IPS DF 19.7 (cell line): ENCODE data around the gene SPHK2.
"Not testable (repeated sequence)": the region's sequence is repeated elsewhere in the genome, so short reads cannot be mapped to it uniquely, and the experiment has no call there.

Source experiments
- DNase-seq: peaks from one replicate; pipeline ENCODE4 v3.0.0-alpha.2; 2013; ENCODE audit warnings: low read depth, low spot score

Gene SPHK2

DNA sequence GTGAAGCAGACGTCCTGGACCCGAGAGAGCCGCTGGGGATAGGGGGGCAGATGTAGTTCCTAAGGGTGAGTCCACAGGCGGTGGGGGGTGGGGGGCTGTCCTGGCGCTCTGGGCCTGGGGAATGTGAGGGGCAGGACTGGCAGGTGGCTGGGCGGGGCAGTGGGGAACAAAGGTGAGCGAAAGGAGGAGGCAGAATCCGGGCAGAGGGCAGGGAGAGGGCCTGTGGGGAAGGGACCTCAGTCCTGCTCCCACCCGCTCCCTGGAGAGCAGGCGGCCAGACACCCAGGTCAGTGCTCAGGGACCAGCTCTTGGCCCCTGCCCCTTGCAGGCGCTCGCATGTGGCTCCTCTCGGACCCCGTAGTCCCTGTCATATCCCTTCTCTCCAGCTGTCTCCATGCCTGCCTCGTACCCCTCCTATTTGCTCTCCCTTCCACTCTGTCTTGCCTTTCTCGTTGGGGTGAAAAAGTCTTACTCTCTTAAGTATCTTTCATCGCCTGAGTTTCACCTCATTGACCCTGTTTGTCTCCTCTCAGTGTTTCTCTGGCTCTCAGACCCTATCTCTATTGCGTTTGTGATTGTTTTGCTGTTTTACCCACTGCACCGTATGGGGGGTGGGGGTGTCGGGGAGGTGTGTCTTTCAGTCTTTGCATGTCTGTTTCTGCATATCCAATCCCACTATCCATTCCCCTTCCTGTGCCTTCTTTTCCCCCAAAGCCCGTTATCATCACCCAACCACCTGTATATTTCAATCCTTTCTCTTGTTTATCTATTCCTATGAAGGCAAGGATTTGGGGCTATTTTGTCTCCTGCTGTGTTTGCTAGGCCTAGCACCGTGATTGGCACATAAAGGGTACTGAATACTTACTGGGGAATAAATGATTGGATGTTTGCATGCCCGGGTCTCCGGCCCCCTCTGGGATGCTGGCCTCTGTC, 5.8 kb downstream of the SPHK2 start:
- no peak for DNase-seq

DNA sequence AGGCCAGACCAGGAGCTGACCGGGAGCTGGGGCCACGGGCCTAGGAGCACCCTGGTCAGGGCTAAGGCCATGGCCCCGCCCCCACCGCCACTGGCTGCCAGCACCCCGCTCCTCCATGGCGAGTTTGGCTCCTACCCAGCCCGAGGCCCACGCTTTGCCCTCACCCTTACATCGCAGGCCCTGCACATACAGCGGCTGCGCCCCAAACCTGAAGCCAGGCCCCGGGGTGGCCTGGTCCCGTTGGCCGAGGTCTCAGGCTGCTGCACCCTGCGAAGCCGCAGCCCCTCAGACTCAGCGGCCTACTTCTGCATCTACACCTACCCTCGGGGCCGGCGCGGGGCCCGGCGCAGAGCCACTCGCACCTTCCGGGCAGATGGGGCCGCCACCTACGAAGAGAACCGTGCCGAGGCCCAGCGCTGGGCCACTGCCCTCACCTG, 6.6 kb downstream of the SPHK2 start:
- DNase-seq = no peak

DNA sequence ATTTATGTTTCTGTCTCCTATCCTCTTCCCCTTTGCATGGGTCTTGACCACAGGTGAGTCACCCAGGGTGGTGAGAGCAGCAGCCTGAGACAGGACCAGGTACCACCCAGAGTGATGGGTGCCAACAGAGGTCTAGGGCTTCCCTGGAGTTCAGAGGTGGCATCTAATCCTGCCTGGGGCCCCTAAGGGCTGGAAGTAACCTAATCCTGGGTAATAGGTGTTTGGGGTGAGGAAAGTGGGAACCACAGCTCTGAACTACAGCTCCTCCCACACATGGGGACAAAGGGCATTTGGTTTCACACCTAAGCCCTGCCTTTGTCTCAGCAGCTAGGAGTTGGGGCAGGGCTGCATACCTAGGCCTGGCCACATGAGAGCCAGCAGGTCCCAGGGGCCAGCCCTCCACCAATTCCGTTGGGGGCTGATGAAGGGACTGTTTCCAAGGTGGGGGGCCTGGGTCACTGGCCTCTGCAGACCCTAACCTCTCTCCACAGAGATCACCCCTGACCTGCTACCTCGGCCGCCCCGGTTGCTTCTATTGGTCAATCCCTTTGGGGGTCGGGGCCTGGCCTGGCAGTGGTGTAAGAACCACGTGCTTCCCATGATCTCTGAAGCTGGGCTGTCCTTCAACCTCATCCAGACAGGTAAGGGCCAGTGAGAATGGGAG, 8.0 kb downstream of the SPHK2 start:
- DNase-seq = no peak

DNA sequence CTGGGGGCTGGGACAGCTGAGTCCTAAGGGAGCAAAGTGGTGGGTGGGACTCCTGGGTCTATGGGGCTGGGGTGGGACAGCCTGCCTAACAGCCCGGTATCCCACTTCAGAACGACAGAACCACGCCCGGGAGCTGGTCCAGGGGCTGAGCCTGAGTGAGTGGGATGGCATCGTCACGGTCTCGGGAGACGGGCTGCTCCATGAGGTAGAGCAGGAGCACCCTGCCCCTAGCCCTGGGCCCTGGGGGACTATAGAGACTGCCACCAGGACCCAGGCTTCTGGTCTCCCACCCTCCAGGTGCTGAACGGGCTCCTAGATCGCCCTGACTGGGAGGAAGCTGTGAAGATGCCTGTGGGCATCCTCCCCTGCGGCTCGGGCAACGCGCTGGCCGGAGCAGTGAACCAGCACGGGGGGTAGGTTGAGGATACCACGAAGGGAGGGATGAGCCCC, 8.6 kb downstream of the SPHK2 start:
- DNase-seq = no peak

DNA sequence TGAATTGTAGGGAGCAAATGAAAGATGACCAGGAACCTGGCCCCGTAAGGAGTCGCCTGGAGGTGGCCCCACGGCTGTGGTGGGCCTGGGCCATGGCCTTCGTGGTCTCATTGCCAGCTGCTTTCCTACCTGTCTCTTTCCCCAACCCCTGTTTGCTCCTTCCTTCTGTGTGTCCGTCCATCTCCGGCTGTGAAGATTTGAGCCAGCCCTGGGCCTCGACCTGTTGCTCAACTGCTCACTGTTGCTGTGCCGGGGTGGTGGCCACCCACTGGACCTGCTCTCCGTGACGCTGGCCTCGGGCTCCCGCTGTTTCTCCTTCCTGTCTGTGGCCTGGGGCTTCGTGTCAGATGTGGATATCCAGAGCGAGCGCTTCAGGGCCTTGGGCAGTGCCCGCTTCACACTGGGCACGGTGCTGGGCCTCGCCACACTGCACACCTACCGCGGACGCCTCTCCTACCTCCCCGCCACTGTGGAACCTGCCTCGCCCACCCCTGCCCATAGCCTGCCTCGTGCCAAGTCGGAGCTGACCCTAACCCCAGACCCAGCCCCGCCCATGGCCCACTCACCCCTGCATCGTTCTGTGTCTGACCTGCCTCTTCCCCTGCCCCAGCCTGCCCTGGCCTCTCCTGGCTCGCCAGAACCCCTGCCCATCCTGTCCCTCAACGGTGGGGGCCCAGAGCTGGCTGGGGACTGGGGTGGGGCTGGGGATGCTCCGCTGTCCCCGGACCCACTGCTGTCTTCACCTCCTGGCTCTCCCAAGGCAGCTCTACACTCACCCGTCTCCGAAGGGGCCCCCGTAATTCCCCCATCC, 9.4 kb downstream of the SPHK2 start:
- no peak for DNase-seq

DNA sequence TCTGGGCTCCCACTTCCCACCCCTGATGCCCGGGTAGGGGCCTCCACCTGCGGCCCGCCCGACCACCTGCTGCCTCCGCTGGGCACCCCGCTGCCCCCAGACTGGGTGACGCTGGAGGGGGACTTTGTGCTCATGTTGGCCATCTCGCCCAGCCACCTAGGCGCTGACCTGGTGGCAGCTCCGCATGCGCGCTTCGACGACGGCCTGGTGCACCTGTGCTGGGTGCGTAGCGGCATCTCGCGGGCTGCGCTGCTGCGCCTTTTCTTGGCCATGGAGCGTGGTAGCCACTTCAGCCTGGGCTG, 9.9 kb downstream of the SPHK2 start:
- no peak for DNase-seq

DNA sequence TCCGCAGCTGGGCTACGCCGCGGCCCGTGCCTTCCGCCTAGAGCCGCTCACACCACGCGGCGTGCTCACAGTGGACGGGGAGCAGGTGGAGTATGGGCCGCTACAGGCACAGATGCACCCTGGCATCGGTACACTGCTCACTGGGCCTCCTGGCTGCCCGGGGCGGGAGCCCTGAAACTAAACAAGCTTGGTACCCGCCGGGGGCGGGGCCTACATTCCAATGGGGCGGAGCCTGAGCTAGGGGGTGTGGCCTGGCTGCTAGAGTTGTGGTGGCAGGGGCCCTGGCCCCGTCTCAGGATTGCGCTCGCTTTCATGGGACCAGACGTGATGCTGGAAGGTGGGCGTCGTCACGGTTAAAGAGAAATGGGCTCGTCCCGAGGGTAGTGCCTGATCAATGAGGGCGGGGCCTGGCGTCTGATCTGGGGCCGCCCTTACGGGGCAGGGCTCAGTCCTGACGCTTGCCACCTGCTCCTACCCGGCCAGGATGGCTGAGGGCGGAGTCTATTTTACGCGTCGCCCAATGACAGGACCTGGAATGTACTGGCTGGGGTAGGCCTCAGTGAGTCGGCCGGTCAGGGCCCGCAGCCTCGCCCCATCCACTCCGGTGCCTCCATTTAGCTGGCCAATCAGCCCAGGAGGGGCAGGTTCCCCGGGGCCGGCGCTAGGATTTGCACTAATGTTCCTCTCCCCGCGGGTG, 10.4 kb downstream of the SPHK2 start:
- no peak for DNase-seq

DNA sequence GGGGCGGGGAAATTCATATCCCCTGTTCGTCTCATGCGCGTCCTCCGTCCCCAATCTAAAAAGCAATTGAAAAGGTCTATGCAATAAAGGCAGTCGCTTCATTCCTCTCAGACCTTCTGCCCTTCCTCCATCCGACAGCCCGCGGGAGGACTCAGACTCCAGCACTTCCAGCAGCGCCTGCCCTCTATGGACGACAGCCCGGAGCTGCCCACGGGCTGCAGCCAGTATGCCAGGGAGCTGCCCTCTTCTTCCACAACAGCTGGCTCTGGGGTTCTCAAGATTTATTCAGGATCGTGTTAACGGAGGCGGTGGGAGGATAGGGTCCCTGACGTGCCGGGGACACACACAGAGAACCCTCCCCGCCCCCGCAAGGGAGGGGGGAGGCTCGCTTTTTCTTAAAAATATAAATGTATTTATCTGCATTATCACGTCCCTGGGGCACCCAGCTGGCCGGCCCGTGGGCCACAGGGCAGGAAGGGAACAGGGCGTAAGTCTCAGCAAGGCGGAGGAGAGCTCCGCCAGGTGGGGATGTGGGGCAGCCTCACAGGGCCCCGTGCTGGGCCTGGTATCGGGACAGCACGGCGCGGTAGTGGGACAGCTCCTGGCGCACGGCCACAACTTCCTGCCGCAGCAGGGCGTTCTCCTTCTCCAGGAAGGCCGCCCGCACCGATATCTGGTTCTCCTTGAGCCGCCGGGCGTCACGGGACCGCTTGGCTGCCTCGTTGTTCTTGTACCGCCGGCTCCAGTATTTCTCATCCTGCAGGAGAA, 11.2 kb downstream of the SPHK2 start:
- DNase-seq = no peak

DNA sequence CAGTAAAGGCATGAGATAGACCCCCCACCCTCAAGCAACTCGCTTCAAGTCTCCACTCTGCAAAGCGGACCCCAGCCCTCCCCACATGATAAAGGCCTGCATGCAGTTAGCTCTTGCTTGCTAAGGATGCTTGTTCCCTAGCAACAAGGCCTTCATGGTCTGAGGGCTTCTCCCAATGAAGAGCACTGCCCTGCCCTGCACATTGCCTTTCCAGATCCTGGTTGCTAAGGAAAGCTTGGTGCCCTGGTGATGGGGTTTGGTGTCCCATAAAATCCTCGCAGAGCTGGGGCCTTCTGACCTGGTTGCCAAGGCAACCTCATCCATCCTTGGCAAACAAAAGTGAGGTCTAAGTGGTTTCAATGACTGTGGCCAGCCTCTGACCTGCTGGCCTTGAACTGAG, 11.9 kb downstream of the SPHK2 start:
- DNase-seq = no peak

DNA sequence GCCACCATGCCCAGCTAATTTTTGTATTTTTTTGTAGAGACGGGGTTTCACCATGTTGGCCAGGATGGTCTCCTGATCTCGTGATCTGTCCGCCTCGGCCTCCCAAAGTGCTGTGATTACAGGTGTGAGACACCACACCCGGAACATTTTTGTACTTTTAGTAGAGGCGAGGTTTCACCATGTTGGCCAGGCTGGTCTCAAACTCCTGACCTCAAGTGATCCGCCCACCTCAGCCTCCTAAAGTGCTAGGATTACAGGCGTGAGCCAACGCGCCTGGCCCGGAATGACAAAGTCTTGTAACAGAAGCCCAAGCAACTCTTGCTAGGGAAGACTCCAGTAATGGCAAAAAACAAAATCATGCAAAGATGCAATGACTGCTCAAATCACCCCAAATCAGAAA, 13.0 kb downstream of the SPHK2 start:
- not testable (repeated sequence) for DNase-seq

DNA sequence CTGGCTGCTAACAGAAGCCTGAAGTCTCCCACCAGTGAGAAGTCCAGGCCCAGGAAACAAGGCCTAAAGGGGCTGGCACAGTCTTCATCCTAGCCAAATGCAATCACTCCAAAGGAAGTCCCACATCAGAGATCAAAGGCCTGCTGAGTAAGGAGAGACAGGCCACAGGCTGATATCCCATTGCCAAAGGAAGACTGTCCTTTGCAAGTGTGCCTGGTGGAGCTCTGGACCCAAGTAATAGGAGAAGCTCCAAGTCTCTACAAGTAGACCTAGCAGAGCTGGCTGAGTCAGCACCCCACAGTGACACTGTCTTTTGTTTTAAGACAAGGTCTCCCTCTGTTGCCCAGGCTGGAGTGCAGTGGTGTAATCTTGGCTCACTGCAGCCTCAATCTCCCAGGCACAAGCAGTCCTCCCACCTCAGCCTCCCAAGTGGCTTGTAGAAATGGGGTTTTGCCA, 13.4 kb downstream of the SPHK2 start:
- DNase-seq = no peak

DNA sequence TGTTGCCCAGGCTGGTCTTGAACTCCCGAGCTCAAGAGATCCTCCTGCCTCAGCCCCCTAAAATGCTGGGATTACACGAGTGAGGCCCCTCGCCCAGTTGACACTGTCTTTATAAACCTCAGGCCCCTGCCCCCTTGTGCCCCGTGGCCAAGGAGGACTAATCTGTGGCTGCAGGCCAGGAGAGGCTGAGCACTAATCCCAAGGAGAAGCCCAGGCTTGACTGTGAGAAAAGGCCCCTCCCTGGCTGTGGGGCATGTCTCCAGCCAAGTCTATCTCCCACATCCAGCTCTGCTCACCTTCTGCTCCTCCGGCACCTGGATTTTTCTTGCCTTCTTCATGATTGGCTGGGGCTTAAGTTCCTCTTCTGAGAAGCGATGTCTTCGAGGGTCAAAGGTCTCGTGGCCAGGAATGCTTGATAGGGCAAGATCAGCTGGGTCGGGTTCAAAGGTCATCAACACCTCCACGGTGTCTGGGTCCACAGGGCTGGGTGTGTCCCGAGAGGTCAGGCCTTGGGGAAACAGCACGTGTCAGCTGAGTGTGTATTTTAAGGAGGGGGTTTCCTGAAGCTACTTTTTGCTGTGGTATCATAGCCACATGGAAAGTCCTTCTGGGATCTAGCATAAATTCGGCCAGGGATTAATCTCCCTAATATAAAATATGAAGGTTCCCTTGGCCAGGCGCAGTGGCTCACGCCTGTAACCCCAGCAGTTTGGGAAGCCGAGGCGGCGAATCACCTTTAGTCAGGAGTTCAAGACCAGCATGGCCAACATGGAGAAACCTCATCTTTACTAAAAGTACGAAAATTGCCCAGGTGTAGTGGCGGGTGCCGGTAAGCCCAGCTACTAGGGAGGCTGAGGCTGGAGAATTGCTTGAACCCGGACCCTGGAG, 14.1 kb downstream of the SPHK2 start:
- no peak for DNase-seq

DNA sequence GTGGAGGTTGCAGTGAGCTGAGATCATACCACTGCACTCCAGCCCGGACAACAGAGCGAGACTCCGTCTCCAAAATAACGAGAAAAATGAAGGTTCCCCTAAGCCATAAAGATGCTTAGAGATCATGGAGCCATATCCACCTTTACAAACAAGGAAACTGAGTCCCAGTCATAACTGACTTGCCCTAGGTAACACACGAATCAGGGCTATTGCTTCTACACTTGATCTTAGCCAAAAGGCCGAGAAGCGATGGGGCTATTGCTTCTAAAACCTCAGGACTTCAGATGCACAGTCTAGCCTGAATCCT, 14.7 kb downstream of the SPHK2 start:
- no peak for DNase-seq

DNA sequence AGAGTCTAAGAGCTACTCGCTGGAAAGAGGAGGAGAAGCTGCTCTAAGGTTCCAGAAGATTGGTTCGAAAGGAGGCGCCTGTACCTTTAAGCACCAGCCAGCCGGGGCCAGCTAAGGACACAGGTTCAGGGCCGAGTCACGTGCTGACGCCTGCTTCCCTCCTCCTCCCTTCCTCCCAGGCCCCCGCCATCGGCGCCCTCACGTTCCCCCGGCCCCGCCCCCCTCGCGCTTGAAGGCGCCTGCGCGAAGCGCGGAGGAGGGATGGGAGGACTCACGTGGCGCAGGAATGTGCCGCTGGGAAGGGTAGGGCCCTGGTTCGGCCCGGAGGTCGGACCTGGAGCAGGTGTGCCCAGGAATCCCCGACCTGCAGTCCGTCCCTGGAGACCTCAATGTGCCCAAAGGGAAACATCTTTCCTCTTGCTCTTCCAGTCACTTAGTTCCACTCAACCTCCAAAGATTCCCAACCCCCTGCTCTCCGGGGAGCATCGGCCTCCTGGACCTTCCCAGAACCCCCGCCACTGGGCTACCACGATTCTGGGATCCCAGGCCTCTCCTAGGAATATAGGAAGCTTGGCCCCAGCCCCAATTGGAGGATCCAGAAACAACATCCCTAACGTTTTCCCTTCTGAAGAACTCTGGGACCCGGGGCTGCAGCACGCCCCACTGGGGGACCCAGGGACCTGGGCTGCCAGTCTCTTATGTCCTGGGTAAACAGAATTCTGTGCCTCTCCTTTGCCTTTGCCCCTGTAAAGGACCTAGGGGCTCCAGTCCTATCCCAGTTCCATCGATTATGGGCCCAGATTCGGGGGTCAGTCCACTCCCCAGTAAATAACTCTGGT, 15.3 kb downstream of the SPHK2 start:
- DNase-seq = no peak

DNA sequence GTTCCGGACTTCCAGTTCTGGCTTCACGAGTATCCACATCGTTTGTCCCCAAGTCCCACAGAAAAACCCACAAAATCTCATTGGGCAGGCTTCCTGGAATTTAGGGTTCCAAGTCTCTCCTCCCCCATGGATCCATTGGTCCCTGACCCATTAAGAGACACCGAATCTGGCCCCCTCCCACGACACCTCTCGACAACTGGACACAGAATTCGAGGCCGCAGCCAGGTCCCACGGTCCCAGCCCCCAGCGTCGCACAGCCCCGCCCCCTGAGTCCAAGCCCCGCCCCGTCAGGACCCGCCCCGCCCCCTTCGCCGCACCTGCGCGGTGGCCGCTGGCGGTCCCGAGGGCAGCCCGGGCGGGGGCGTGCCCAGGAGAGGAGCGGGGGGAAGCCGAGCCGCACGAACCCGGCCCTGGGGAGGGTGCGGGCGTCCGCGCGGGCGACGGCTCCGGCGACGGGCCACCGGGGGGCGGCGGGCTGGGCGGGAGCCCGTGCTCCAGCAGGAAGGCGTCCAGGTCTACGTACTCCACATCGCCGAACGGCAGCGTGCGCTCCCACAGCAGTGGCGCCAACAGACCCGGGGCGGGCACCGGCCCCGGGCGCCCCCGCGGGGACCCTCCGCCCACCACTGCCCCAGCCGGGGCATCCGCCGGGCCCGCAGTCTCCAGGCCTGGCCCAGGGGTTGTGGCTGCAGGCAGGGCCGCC, 16.1 kb downstream of the SPHK2 start:
- no peak for DNase-seq

DNA sequence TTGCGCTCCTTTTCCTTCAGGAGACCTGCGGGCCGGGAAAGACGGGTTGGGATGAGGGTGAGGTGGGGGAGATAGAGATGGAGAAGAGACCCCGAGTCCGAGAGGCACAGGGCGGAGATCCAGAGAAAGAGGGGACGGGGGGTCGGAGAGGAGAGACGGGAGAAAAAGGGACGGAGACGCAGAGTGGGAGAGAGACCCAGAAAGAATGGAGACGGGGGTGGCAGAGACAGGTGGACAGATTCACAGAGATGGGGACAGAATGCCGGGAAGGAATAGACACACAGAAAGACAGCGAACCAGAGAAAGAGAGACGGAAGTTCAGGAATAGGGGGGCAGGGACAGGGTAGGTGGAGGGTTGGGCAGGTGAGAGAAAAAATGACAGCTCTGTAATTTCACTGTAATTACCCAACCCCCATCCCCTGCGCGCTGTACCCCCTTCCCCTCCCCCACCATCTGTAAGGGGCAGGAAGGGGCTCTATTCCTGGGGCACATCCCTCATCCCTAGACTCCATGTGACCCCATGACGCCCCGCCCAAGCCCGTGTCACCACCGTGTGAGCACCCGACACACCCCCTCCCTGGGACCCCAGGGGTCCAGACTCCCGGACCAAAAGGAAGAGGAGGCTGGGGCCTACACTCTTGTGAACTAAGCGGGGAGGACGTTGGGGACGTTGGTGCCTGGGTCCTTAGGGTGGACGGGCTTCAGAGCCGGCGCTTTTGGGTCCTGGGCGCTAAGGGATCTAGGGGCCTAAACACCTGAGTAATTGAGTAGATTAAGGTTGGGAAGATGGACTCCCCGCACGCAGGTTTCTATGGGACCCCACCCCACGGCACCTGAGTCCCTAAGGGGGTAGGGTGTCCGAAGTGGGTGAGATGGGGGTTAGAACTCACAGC, 16.9 kb downstream of the SPHK2 start:
- DNase-seq = no peak

DNA sequence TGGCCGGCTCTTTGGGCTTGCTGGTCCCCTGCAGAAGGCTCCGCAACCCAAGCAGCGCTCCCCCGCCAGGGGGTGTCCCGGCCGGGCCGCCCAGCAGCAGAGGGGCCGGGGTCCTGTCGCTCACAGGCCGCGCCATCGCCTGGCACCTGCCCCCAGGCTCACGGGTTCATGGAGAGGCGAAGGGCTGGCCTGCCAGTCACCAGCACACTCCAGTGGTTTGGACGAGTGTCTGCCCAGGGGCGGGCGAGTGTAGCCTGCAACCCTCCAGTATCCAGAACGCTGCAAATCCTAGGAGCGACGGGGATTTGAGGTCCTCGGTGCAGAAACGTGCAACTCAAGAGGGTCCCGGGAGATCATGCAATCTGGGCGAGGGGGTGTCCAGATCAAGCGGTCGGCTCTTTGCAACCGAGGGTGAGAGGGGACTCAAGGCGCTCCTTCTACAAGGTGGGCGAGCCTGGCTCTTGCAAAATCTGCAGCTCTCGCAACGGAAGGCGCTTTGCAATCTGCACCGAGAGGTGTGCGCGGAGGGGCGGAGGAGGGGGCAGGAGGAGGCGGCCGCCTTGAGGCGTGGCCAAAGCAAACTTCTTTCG, 17.6 kb downstream of the SPHK2 start, which contains the start of gene DBP:
DBP (minus strand) TSS at position 521 of the 590 bp plus-strand sequence; CDS start at position 136, 385 bp downstream.
- no peak for DNase-seq
